Measurements from ENCODE around the gene SLC43A1. TPM values are rescaled to one million over a fixed set of nuclear protein-coding genes. Genes with fewer than 3 reads are reported as not detected.

SLC43A1 gene
- total RNA-seq, 2 experiments from 2014 or later = 29.9 to 31.7 TPM

DNA sequence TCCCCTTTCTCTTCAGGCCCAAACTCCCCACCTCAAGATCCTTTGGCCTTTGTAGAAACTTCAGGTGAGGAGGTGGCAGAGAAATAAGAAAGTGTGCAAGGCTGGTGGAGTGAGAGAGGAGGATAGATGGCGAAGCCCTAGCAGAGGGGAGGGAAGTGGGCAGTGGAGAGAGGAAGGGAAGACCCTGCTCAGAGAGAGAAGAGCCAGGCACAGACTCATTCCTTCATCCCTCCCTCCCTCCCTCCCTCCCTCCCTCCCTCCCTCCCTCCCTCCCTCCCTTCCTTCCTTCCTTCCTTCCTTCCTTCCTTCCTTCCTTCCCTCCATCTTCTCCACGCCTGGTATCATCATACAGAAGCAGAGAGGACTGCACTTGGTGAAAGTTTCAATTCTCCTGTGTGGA, 34.2 kb downstream of the SLC43A1 start:
- Mint-ChIP-seq H3K27ac (no peak overlapping the region), H3K27me3 (peaks cover 48% of the 10 kb centered on the region), H3K36me3 (ENCODE audit: low read depth) (peaks cover 9% of the 10 kb centered on the region), H3K4me3 (no peak overlapping the region), H3K4me1 (peaks cover 6% of the 10 kb centered on the region), H3K9me3 (no peaks in the 10 kb centered on the region)
- DNase-seq = no peak
- CTCF ChIA-PET = interaction anchor here (0.8 to 5.7 kb wide), 5 partner anchors 12 to 156 kb away, joined by 3 to 33 read pairs (median 12); no protein-coding TSS in a partner anchor
- POLR2A ChIA-PET = interaction anchor here (0.6 to 1.6 kb wide), 2 partner anchors 146 to 150 kb away, joined by 3 read pairs; partner anchors contain the start of gene SSRP1

DNA sequence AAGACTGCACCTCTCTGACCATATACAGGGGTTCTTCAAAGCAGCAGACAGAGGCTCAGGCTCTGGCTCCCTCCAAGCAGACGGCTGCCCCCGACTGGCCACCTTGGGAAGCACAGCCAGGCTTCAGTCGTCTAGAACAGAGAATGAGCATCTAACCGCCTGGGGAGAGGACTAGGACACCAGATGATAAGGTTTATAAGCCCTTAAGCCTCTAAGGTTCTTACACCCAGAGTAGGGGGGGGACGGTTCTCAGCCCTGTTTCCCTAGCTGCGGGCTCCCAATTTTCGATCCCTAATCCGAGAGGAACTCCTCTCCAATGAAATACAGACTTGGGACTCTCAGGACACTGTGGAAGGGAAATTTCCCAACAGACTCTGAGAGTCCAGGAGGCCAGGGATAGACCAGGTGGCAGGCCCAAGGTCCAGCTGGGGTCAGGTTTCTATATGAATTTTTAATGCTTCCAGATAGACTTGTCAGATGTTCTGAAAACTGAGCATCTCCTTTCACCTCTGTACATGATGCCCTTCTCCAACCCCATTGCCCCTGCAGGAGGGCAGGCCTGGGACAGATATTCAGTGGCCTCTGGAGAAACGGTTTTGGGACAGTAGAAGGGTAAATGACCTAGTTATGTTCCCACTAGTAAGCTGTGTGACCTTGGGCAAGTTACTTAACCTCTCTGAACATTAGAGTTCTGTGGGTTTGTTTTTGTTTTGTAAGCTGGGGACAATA, 34.9 kb downstream of the SLC43A1 start:
- no peak overlapping the region for H3K27ac Mint-ChIP-seq
- POLR2A ChIA-PET = interaction anchor here (0.6 to 1.6 kb wide), 2 partner anchors 145 to 150 kb away, joined by 3 read pairs; partner anchors contain the start of gene SSRP1

GRCh38 chr11:57479911-57480310, 35.6 kb downstream of the SLC43A1 start:
- ChIA-PET CTCF (interaction anchor here (0.7 to 5.7 kb wide), 6 partner anchors 13 to 134 kb away, joined by 3 to 33 read pairs (median 9); no protein-coding TSS in a partner anchor), POLR2A (interaction anchor here (1.6 kb wide), 1 partner anchor 145 kb away, joined by 3 read pairs; the partner anchor contains the start of gene SSRP1)
- peaks cover 1% of the 10 kb centered on the region for H3K36me3 Mint-ChIP-seq (ENCODE audit: low read depth)
- no peaks in the 10 kb centered on the region for H3K9me3 Mint-ChIP-seq
- H3K27ac Mint-ChIP-seq = no peak overlapping the region
- H3K4me3 Mint-ChIP-seq = no peak overlapping the region
- peaks cover 17% of the 10 kb centered on the region for H3K4me1 Mint-ChIP-seq
- no peak for DNase-seq
- H3K27me3 Mint-ChIP-seq = peaks cover 60% of the 10 kb centered on the region

More for the DNA sequence above, 34.9 kb downstream of the SLC43A1 start:
- H3K4me3 Mint-ChIP-seq = no peak overlapping the region
- H3K27me3 Mint-ChIP-seq = peaks cover 55% of the 10 kb centered on the region
- CTCF ChIA-PET = interaction anchor here (0.7 to 5.7 kb wide), 9 partner anchors 13 to 156 kb away, joined by 3 to 33 read pairs (median 4); partner anchors contain the start of gene UBE2L6
- H3K36me3 Mint-ChIP-seq (ENCODE audit: low read depth) = peaks cover 5% of the 10 kb centered on the region
- peak; percentile 81 for DNase-seq
- peaks cover 12% of the 10 kb centered on the region for H3K4me1 Mint-ChIP-seq
- H3K9me3 Mint-ChIP-seq = no peaks in the 10 kb centered on the region

GRCh38 chr11:57479021-57479663, 36.4 kb downstream of the SLC43A1 start:
- ChIA-PET CTCF (interaction anchor here (0.9 to 4.2 kb wide), 5 partner anchors 14 to 133 kb away, joined by 3 to 14 read pairs (median 3); no protein-coding TSS in a partner anchor), POLR2A (no interaction called here)
- Mint-ChIP-seq H3K9me3 (no peaks in the 10 kb centered on the region), H3K4me1 (peaks cover 25% of the 10 kb centered on the region), H3K4me3 (no peak overlapping the region), H3K27me3 (peaks cover 64% of the 10 kb centered on the region), H3K36me3 (ENCODE audit: low read depth) (no peaks in the 10 kb centered on the region), H3K27ac (no peak overlapping the region)
- DNase-seq = no peak

- H3K4me3 Mint-ChIP-seq = no peak overlapping the region
- peaks cover 68% of the 10 kb centered on the region for H3K27me3 Mint-ChIP-seq
- H3K36me3 Mint-ChIP-seq (ENCODE audit: low read depth) = no peaks in the 10 kb centered on the region
- H3K27ac Mint-ChIP-seq = no peak overlapping the region
- ChIA-PET POLR2A (interaction anchor here (1.0 kb wide), 1 partner anchor 36 kb away, joined by 4 read pairs; no protein-coding TSS in a partner anchor), CTCF (interaction anchor here (0.8 to 4.2 kb wide), 10 partner anchors 13 to 323 kb away, joined by 3 to 14 read pairs (median 4); no protein-coding TSS in a partner anchor)
- H3K4me1 Mint-ChIP-seq = peaks cover 35% of the 10 kb centered on the region
- H3K9me3 Mint-ChIP-seq = no peaks in the 10 kb centered on the region
- DNase-seq = no peak
These were observed 37.9 kb downstream of the SLC43A1 start for GRCh38 chr11:57477507-57478189.

GRCh38 chr11:57476757-57477506, 38.6 kb downstream of the SLC43A1 start:
- Mint-ChIP-seq H3K4me1 (peaks cover 35% of the 10 kb centered on the region), H3K27me3 (peaks cover 64% of the 10 kb centered on the region), H3K9me3 (no peaks in the 10 kb centered on the region), H3K36me3 (ENCODE audit: low read depth) (no peaks in the 10 kb centered on the region), H3K4me3 (peak overlapping the region; percentile 10), H3K27ac (no peak overlapping the region)
- ChIA-PET CTCF (interaction anchor here (0.6 to 4.2 kb wide), 8 partner anchors 16 to 324 kb away, joined by 3 to 14 read pairs (median 6); partner anchors contain the start of genes RTN4RL2 and SLC43A1), POLR2A (interaction anchor here (1.0 kb wide), 1 partner anchor 37 kb away, joined by 4 read pairs; no protein-coding TSS in a partner anchor)
- no peak for DNase-seq

- H3K27ac Mint-ChIP-seq = no peak overlapping the region
- ChIA-PET CTCF (interaction anchor here (0.6 to 4.2 kb wide), 6 partner anchors 16 to 130 kb away, joined by 3 to 14 read pairs (median 5); partner anchors contain the start of genes RTN4RL2 and SLC43A1), POLR2A (no interaction called here)
- H3K27me3 Mint-ChIP-seq = peaks cover 58% of the 10 kb centered on the region
- no peaks in the 10 kb centered on the region for H3K36me3 Mint-ChIP-seq (ENCODE audit: low read depth)
- peak overlapping the region; percentile 41 for H3K4me3 Mint-ChIP-seq
- H3K4me1 Mint-ChIP-seq = peaks cover 35% of the 10 kb centered on the region
- no peaks in the 10 kb centered on the region for H3K9me3 Mint-ChIP-seq
- DNase-seq = no peak
These were observed 39.3 kb downstream of the SLC43A1 start for GRCh38 chr11:57476047-57476756.

- Mint-ChIP-seq H3K9me3 (no peaks in the 10 kb centered on the region), H3K27ac (no peak overlapping the region), H3K27me3 (peaks cover 53% of the 10 kb centered on the region), H3K4me1 (peaks cover 35% of the 10 kb centered on the region), H3K36me3 (ENCODE audit: low read depth) (no peaks in the 10 kb centered on the region), H3K4me3 (peak overlapping the region; percentile 41)
- DNase-seq = no peak
- CTCF ChIA-PET = interaction anchor here (1.2 to 3.9 kb wide), 3 partner anchors 8 to 53 kb away, joined by 8 to 32 read pairs (median 13); no protein-coding TSS in a partner anchor
- POLR2A ChIA-PET = no interaction called here
These were observed 39.8 kb downstream of the SLC43A1 start for GRCh38 chr11:57475671-57476046.

- Mint-ChIP-seq H3K9me3 (no peaks in the 10 kb centered on the region), H3K27me3 (peaks cover 51% of the 10 kb centered on the region), H3K4me1 (peaks cover 34% of the 10 kb centered on the region), H3K27ac (no peak overlapping the region), H3K36me3 (ENCODE audit: low read depth) (no peaks in the 10 kb centered on the region), H3K4me3 (no peak overlapping the region)
- DNase-seq = no peak
- ChIA-PET CTCF (interaction anchor here (0.8 to 3.9 kb wide), 7 partner anchors 9 to 129 kb away, joined by 3 to 32 read pairs (median 5); no protein-coding TSS in a partner anchor), POLR2A (interaction anchor here (1.2 kb wide), 1 partner anchor 15 kb away, joined by 5 read pairs; the partner anchor contains the start of gene RTN4RL2)
These were observed 40.3 kb downstream of the SLC43A1 start for GRCh38 chr11:57475191-57475590.

- no peaks in the 10 kb centered on the region for H3K9me3 Mint-ChIP-seq
- H3K36me3 Mint-ChIP-seq (ENCODE audit: low read depth) = no peaks in the 10 kb centered on the region
- H3K4me3 Mint-ChIP-seq = no peak overlapping the region
- ChIA-PET POLR2A (interaction anchor here (1.2 kb wide), 1 partner anchor 15 kb away, joined by 5 read pairs; the partner anchor contains the start of gene RTN4RL2), CTCF (interaction anchor here (0.8 to 3.9 kb wide), 7 partner anchors 9 to 129 kb away, joined by 3 to 32 read pairs (median 5); no protein-coding TSS in a partner anchor)
- no peak for DNase-seq
- H3K27ac Mint-ChIP-seq = no peak overlapping the region
- H3K27me3 Mint-ChIP-seq = peaks cover 49% of the 10 kb centered on the region
- H3K4me1 Mint-ChIP-seq = peaks cover 33% of the 10 kb centered on the region
These were observed 40.7 kb downstream of the SLC43A1 start for GRCh38 chr11:57474803-57475115.
